GM23338 (cell line): Measurements from ENCODE around the gene M1AP.

Experiments
- CREB1 ChIP-seq: fragments of 250-450 bp; sonication (Bioruptor Pico); IDR thresholded peaks from 2 replicates; pipeline ENCODE4 v1.5.0; 2020; ENCODE audit warnings: low read depth, mild to moderate bottlenecking, moderate library complexity
- EZH2 ChIP-seq: fragments of 200-600 bp; sonication (generic); IDR thresholded peaks from one replicate; pipeline ENCODE4 v1.8.0; 2017; ENCODE audit warnings: antibody characterized with exemption, mild to moderate bottlenecking, low read depth; ENCODE audit not compliant: unreplicated experiment
- EZH2phosphoT487 ChIP-seq: fragments of 200-600 bp; sonication (generic); IDR thresholded peaks from one replicate; pipeline ENCODE4 v1.8.1; 2018; ENCODE audit warnings: antibody characterized with exemption; ENCODE audit not compliant: unreplicated experiment
- JUNB ChIP-seq: IDR thresholded peaks from one replicate; pipeline ENCODE4 v1.6.1; 2016; ENCODE audit warnings: antibody characterized with exemption; ENCODE audit not compliant: unreplicated experiment
- POLR2AphosphoS5 ChIP-seq: IDR thresholded peaks from 2 replicates; pipeline ENCODE4 v1.6.1; 2016; ENCODE audit warnings: antibody characterized with exemption, low read depth
- STAT1 ChIP-seq: IDR thresholded peaks from one replicate; pipeline ENCODE4 v1.6.1; 2016; ENCODE audit warnings: antibody characterized with exemption; ENCODE audit not compliant: unreplicated experiment
- ZNF331 ChIP-seq: fragments of 250-450 bp; sonication (Bioruptor Pico); IDR thresholded peaks from 2 replicates; pipeline ENCODE4 v1.5.0; 2020; ENCODE audit warnings: low read depth, mild to moderate bottlenecking, moderate library complexity
- TF ChIP-seq, protein P1 (sequence below), 2 experiments: fragments of 200-600 bp in 1 of 2; sonication (generic) in 1 of 2; conservative IDR thresholded peaks; 2 replicates each; pipeline versions ENCODE4 v1.5.1 to v1.6.1; 2016 to 2017; ENCODE audit warnings: antibody characterized with exemption in 2 of 2, low read depth in 2 of 2, mild to moderate bottlenecking in 2 of 2, moderate library complexity in 1 of 2
- TF ChIP-seq, protein P2 (sequence below): IDR thresholded peaks from one replicate; pipeline ENCODE4 v1.6.1; 2018; ENCODE audit warnings: antibody characterized with exemption; ENCODE audit not compliant: unreplicated experiment

DNA sequence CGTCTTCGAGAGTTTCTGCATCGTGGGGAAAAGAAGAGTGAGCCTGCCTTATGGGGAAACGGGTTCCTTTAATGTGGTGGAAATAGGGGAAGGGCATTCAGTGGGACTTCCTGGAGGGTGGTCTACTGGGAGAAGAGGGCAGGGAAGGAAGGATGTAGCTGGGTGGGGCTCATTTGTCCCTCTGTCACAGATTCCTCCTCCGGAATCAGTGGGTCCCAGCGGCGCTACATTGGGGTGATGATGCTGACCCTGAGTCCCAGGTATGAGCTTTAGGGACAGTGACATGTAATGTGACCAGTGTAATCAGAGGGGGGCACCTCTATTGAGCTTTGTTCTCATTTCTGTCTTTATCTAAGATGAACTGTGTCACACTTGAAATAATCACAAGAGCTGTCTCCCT, 116.5 kb downstream of the M1AP start:
- TF ChIP-seq POLR2AphosphoS5 (no peak), EZH2 (no peak), JUNB (no peak), CREB1 (CRISPR knock-in tag) (no peak), ZNF331 (CRISPR knock-in tag) (no peak), EZH2phosphoT487 (no peak), STAT1 (no peak)
- TF ChIP-seq, protein P1, sequence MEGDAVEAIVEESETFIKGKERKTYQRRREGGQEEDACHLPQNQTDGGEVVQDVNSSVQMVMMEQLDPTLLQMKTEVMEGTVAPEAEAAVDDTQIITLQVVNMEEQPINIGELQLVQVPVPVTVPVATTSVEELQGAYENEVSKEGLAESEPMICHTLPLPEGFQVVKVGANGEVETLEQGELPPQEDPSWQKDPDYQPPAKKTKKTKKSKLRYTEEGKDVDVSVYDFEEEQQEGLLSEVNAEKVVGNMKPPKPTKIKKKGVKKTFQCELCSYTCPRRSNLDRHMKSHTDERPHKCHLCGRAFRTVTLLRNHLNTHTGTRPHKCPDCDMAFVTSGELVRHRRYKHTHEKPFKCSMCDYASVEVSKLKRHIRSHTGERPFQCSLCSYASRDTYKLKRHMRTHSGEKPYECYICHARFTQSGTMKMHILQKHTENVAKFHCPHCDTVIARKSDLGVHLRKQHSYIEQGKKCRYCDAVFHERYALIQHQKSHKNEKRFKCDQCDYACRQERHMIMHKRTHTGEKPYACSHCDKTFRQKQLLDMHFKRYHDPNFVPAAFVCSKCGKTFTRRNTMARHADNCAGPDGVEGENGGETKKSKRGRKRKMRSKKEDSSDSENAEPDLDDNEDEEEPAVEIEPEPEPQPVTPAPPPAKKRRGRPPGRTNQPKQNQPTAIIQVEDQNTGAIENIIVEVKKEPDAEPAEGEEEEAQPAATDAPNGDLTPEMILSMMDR (conservative IDR thresholded peaks at IDR 0.05; ENCODE audit: low read depth in 2 of 2): no peak
- TF ChIP-seq, protein P2, sequence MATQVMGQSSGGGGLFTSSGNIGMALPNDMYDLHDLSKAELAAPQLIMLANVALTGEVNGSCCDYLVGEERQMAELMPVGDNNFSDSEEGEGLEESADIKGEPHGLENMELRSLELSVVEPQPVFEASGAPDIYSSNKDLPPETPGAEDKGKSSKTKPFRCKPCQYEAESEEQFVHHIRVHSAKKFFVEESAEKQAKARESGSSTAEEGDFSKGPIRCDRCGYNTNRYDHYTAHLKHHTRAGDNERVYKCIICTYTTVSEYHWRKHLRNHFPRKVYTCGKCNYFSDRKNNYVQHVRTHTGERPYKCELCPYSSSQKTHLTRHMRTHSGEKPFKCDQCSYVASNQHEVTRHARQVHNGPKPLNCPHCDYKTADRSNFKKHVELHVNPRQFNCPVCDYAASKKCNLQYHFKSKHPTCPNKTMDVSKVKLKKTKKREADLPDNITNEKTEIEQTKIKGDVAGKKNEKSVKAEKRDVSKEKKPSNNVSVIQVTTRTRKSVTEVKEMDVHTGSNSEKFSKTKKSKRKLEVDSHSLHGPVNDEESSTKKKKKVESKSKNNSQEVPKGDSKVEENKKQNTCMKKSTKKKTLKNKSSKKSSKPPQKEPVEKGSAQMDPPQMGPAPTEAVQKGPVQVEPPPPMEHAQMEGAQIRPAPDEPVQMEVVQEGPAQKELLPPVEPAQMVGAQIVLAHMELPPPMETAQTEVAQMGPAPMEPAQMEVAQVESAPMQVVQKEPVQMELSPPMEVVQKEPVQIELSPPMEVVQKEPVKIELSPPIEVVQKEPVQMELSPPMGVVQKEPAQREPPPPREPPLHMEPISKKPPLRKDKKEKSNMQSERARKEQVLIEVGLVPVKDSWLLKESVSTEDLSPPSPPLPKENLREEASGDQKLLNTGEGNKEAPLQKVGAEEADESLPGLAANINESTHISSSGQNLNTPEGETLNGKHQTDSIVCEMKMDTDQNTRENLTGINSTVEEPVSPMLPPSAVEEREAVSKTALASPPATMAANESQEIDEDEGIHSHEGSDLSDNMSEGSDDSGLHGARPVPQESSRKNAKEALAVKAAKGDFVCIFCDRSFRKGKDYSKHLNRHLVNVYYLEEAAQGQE: no peak
